Measurements from ENCODE around the gene FKBP6.

GRCh38 chr7:73363225-73364005 lies 35.5 kb downstream of the FKBP6 start:
- TF ChIP-seq, protein P1, sequence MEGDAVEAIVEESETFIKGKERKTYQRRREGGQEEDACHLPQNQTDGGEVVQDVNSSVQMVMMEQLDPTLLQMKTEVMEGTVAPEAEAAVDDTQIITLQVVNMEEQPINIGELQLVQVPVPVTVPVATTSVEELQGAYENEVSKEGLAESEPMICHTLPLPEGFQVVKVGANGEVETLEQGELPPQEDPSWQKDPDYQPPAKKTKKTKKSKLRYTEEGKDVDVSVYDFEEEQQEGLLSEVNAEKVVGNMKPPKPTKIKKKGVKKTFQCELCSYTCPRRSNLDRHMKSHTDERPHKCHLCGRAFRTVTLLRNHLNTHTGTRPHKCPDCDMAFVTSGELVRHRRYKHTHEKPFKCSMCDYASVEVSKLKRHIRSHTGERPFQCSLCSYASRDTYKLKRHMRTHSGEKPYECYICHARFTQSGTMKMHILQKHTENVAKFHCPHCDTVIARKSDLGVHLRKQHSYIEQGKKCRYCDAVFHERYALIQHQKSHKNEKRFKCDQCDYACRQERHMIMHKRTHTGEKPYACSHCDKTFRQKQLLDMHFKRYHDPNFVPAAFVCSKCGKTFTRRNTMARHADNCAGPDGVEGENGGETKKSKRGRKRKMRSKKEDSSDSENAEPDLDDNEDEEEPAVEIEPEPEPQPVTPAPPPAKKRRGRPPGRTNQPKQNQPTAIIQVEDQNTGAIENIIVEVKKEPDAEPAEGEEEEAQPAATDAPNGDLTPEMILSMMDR (IDR thresholded peaks at IDR 0.05): no peak
- TF ChIP-seq ZFX (IDR thresholded peaks at IDR 0.05; ENCODE audit: borderline replicate concordance): no peak
